Testis (tissue), 3 donors: ENCODE results near the gene SPINK8. TPM values are rescaled to one million over a fixed set of nuclear protein-coding genes. Genes with fewer than 3 reads are reported as not detected.

Source experiments
- DNase-seq: peaks from one replicate; pipeline ENCODE4 v3.0.0-alpha.2; 2019
- H3K27ac ChIP-seq, 2 donors: fragments of 200-600 bp; sonication (generic); one replicate each; pipeline ENCODE4 v1.5.1; 2019
- H3K27me3 ChIP-seq: fragments of 200-600 bp; sonication (generic); one replicate; pipeline ENCODE4 v1.5.1; 2019
- H3K36me3 ChIP-seq: fragments of 200-600 bp; sonication (generic); one replicate; pipeline ENCODE4 v1.5.1; 2017; ENCODE audit warnings: low read depth; ENCODE audit errors: missing control alignments
- H3K4me1 ChIP-seq: fragments of 200-600 bp; sonication (generic); one replicate; pipeline ENCODE4 v1.5.1; 2019
- H3K4me3 ChIP-seq, 2 donors: fragments of 200-600 bp; sonication (generic); one replicate each; pipeline ENCODE4 v1.5.1; 2017 to 2019
- H3K9me3 ChIP-seq: fragments of 200-600 bp; sonication (generic); one replicate; pipeline ENCODE4 v1.5.1; 2017
- CTCF ChIP-seq, 3 experiments: fragments of 450-650 bp in 2 of 3; fragments of 200-600 bp in 1 of 3; sonication (generic) in 1 of 3; IDR thresholded peaks; one replicate each; pipeline ENCODE4 v1.5.1; 2016 to 2019; ENCODE audit warnings: antibody characterized with exemption in 3 of 3, mild to moderate bottlenecking in 2 of 3, moderate library complexity in 1 of 3
- POLR2A ChIP-seq: fragments of 450-650 bp; IDR thresholded peaks from one replicate; pipeline ENCODE4 v1.6.1; 2017; ENCODE audit warnings: antibody characterized with exemption, mild to moderate bottlenecking, moderate library complexity
- WGBS, 2 donors: methylation state at CpG; one replicate each; pipeline ENCODE4 v1.1.5; 2018; 5-methylcytosine and 5-hydroxymethylcytosine counted together
- intact Hi-C: fragments of 100-400 bp; cut with DNase I; formaldehyde crosslinking; loops from one replicate; pipeline ENCODE4 v1.15.1; 2023; ENCODE audit warnings: low total_unique reads
- polyA plus RNA-seq: library from polyadenylated mRNA; stranded (reverse); fragments of 350-450 nt; fragmentation: Illumina TruSeq; extraction: RNeasy Lipid Tissue Mini Kit (QIAGEN cat#74804); gene quantifications from one replicate; pipeline ENCODE4 v1.2.3, GENCODE V29; 2014; ENCODE audit warnings: low read depth, low replicate concordance; ENCODE audit not compliant: insufficient read depth
- total RNA-seq, 2 donors: library from RNA; depleted of rRNA; stranded (reverse); fragments of >200 nt; gene quantifications; one replicate each; pipeline ENCODE4 v1.2.3, GENCODE V29; 2016

The SPINK8 gene
- total and polyA plus RNA-seq, 3 donors from 2014 or later = not detected

- intact Hi-C loops = no loop called here
- no peak for DNase-seq
- Histone ChIP-seq H3K4me3 (no peak overlapping the region), H3K27me3 (no peaks in the 10 kb centered on the region), H3K4me1 (peaks cover 19% of the 10 kb centered on the region), H3K27ac (no peak overlapping the region), H3K36me3 (no peaks in the 10 kb centered on the region), H3K9me3 (no peaks in the 10 kb centered on the region)
- TF ChIP-seq CTCF (IDR thresholded peaks at IDR 0.05) (no peak), POLR2A (no peak)
- WGBS, 2 donors = 86 to 90% methylated on average over 8 of the region's 8 CpGs
Measured at GRCh38 chr3:48269592-48269991, 63.9 kb downstream of the SPINK8 start.

GRCh38 chr3:48268936-48269561 is 64.4 kb downstream of the SPINK8 start:
- 72 to 76% methylated on average over 18 to 23 of the region's 23 CpGs for WGBS, 2 donors
- H3K4me3 ChIP-seq = no peak overlapping the region
- peaks cover 19% of the 10 kb centered on the region for H3K4me1 ChIP-seq
- no peak for TF ChIP-seq CTCF (IDR thresholded peaks at IDR 0.05)
- no peak for TF ChIP-seq POLR2A
- no peaks in the 10 kb centered on the region for H3K36me3 ChIP-seq
- no peak for DNase-seq
- intact Hi-C loops = no loop called here
- H3K27me3 ChIP-seq = no peaks in the 10 kb centered on the region
- H3K27ac ChIP-seq = no peak overlapping the region
- H3K9me3 ChIP-seq = no peaks in the 10 kb centered on the region

- no peak overlapping the region for H3K4me3 ChIP-seq
- H3K9me3 ChIP-seq = no peaks in the 10 kb centered on the region
- peaks cover 19% of the 10 kb centered on the region for H3K4me1 ChIP-seq
- no peak for TF ChIP-seq CTCF (IDR thresholded peaks at IDR 0.05)
- no peak for TF ChIP-seq POLR2A
- no peak overlapping the region for H3K27ac ChIP-seq
- intact Hi-C loops = no loop called here
- H3K36me3 ChIP-seq = no peaks in the 10 kb centered on the region
- H3K27me3 ChIP-seq = no peaks in the 10 kb centered on the region
- peak; percentile 73 for DNase-seq
- WGBS, 2 donors = 72 to 75% methylated on average over 13 of the region's 13 CpGs
Measured at GRCh38 chr3:48268381-48268935, 65.0 kb downstream of the SPINK8 start.

GRCh38 chr3:48267782-48268181 is 65.7 kb downstream of the SPINK8 start:
- Histone ChIP-seq H3K27ac (peak overlapping the region in 1 of 2 donors; percentile 69), H3K9me3 (no peaks in the 10 kb centered on the region), H3K4me3 (no peak overlapping the region), H3K27me3 (no peaks in the 10 kb centered on the region), H3K4me1 (peaks cover 19% of the 10 kb centered on the region), H3K36me3 (no peaks in the 10 kb centered on the region)
- no peak for DNase-seq
- WGBS, 2 donors = 53 to 57% methylated on average over 2 of the region's 2 CpGs
- intact Hi-C loops = no loop called here
- TF ChIP-seq POLR2A = no peak
- TF ChIP-seq CTCF (IDR thresholded peaks at IDR 0.05) = no peak

- H3K4me3 ChIP-seq = no peak overlapping the region
- no peaks in the 10 kb centered on the region for H3K27me3 ChIP-seq
- H3K36me3 ChIP-seq = no peaks in the 10 kb centered on the region
- H3K27ac ChIP-seq = no peak overlapping the region
- TF ChIP-seq CTCF (IDR thresholded peaks at IDR 0.05) (no peak), POLR2A (no peak)
- no peaks in the 10 kb centered on the region for H3K9me3 ChIP-seq
- DNase-seq = no peak
- intact Hi-C loops = no loop called here
- no peaks in the 10 kb centered on the region for H3K4me1 ChIP-seq
- 95 to 97% methylated on average over 1 of the region's 1 CpG for WGBS, 2 donors
Measured at GRCh38 chr3:48258530-48258929, 74.9 kb downstream of the SPINK8 start.
